Nephron (organoid): ENCODE results near the gene OTOS.

Experiments used
- H3K27ac Mint-ChIP-seq, 3 experiments: 2 replicates each; pipeline ENCODE4 v1.8.0; 2020; ENCODE audit warnings: mixed read lengths in 3 of 3, mild to moderate bottlenecking in 2 of 3, moderate library complexity in 1 of 3
- H3K27me3 Mint-ChIP-seq: 2 replicates; pipeline ENCODE4 v1.8.0; 2021; ENCODE audit warnings: low read depth, mild to moderate bottlenecking, moderate library complexity, mixed read lengths
- H3K36me3 Mint-ChIP-seq: 2 replicates; pipeline ENCODE4 v1.8.0; 2020; ENCODE audit warnings: low read depth, mixed read lengths
- H3K4me1 Mint-ChIP-seq: 2 replicates; pipeline ENCODE4 v1.8.0; 2020; ENCODE audit warnings: mixed read lengths
- H3K4me3 Mint-ChIP-seq, 3 experiments: 2 replicates each; pipeline ENCODE4 v1.8.0; 2020; ENCODE audit warnings: mild to moderate bottlenecking in 3 of 3, mixed read lengths in 3 of 3, moderate library complexity in 2 of 3
- H3K9me3 Mint-ChIP-seq: 2 replicates; pipeline ENCODE4 v1.8.0; 2020; ENCODE audit warnings: mixed read lengths
- CTCF ChIP-seq, 3 experiments: fragments of 200-600 bp; sonication (generic); IDR thresholded peaks; one replicate each; pipeline ENCODE4 v1.5.0; 2021; ENCODE audit warnings: antibody characterized with exemption in 3 of 3; ENCODE audit not compliant: unreplicated experiment in 3 of 3

The OTOS gene

GRCh38 chr2:240134466-240134865, 6.0 kb downstream of the OTOS start:
- Mint-ChIP-seq H3K27me3 (peaks cover 4% of the 10 kb centered on the region), H3K9me3 (no peaks in the 10 kb centered on the region), H3K27ac (no peak overlapping the region), H3K4me3 (peak overlapping the region; percentile 94 to 96 (median 96)), H3K4me1 (peaks cover 12% of the 10 kb centered on the region), H3K36me3 (peaks cover 28% of the 10 kb centered on the region)
- no peak for TF ChIP-seq CTCF (IDR thresholded peaks at IDR 0.05; ENCODE audit: unreplicated experiment in 3 of 3)

DNA sequence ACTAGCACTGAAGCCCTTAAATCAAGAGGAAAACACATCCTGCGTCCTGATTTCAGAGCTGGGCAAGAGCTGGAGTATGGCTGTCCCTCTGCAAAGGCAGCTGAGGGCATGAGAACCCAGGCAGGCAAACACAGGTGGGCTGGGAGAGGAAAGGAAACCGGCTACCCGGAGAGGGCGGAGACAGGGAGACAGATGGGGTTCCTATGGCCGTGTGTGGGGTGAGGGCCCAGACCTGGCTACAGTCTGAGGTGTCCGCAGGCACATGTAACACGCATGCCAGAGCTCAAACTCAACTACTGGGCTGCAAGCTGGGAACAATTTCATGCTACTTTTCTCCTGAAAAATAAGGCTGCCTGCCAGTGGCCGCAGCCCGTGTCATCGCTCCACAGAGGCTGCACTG, 7.1 kb downstream of the OTOS start:
- Mint-ChIP-seq H3K9me3 (no peaks in the 10 kb centered on the region), H3K27ac (no peak overlapping the region), H3K4me3 (peak overlapping the region; percentile 78 to 96 (median 81)), H3K4me1 (peaks cover 14% of the 10 kb centered on the region), H3K27me3 (peaks cover 4% of the 10 kb centered on the region), H3K36me3 (peaks cover 31% of the 10 kb centered on the region)
- no peak for TF ChIP-seq CTCF (IDR thresholded peaks at IDR 0.05; ENCODE audit: unreplicated experiment in 3 of 3)

- Mint-ChIP-seq H3K36me3 (peaks cover 37% of the 10 kb centered on the region), H3K4me3 (peak overlapping the region in 2 of 3 experiments; percentile 55 to 56), H3K27ac (no peak overlapping the region), H3K9me3 (no peaks in the 10 kb centered on the region), H3K27me3 (peaks cover 3% of the 10 kb centered on the region), H3K4me1 (peaks cover 16% of the 10 kb centered on the region)
- no peak for TF ChIP-seq CTCF (IDR thresholded peaks at IDR 0.05; ENCODE audit: unreplicated experiment in 3 of 3)
These were observed 7.8 kb downstream of the OTOS start for GRCh38 chr2:240132651-240132980.

GRCh38 chr2:240131941-240132650, 8.4 kb downstream of the OTOS start:
- H3K4me1 Mint-ChIP-seq = peaks cover 16% of the 10 kb centered on the region
- peaks cover 38% of the 10 kb centered on the region for H3K36me3 Mint-ChIP-seq
- no peaks in the 10 kb centered on the region for H3K27me3 Mint-ChIP-seq
- TF ChIP-seq CTCF (IDR thresholded peaks at IDR 0.05; ENCODE audit: unreplicated experiment in 3 of 3) = no peak
- H3K4me3 Mint-ChIP-seq = peak overlapping the region in 2 of 3 experiments; percentile 55 to 56
- H3K9me3 Mint-ChIP-seq = no peaks in the 10 kb centered on the region
- H3K27ac Mint-ChIP-seq = no peak overlapping the region

DNA sequence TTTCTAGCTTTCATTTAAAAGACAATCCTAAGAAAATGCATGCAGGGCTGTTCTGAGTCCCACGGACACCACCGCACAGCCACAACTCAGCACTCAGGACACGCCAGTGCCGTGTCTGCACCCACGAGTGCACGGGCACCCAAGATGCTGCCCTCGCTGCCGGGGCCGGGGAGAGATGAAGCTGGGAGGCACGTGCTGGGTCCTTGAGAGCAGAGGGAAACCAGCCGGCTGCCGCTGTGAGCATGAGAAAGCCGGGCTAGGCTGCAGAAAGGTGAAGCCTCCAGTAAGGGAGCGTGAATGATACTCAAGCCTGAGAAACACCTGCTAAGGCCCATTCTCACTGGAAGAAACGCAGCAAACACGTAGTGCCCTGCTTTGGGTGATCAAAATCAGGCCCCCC, 9.2 kb downstream of the OTOS start:
- H3K4me3 Mint-ChIP-seq = peak overlapping the region in 1 of 3 experiments; percentile 47
- no peak overlapping the region for H3K27ac Mint-ChIP-seq
- H3K9me3 Mint-ChIP-seq = no peaks in the 10 kb centered on the region

More for the DNA sequence above, 9.2 kb downstream of the OTOS start:
- H3K4me1 Mint-ChIP-seq = peaks cover 16% of the 10 kb centered on the region
- peaks cover 44% of the 10 kb centered on the region for H3K36me3 Mint-ChIP-seq
- no peak for TF ChIP-seq CTCF (IDR thresholded peaks at IDR 0.05; ENCODE audit: unreplicated experiment in 3 of 3)
- H3K27me3 Mint-ChIP-seq = no peaks in the 10 kb centered on the region
